ENCODE results near the gene COPG1.

DNA sequence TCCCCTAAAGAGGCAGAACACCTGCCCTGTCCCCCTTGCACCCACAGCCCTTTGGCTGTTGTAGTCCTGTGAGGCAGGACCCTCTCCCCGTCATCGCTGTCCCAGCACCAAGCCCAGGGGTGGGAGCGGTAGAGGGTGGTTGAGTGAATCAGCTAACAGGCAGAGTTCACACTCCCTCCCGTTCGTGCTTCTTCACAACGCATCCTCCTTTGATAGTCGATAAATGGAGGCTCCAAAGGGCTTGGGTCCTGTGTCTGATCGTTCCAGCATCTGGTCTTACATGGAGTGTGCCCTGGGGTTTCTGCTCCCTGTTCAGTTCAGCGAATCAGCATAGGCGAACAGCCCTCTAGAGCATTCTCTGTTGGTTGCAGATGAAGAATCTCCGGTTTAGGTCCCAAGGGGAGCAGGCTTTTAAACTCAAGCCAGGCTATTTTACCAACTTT is 28.4 kb downstream of the COPG1 start:
- no peak for TF ChIP-seq SNAI2 (CRISPR knock-in tag; IDR thresholded peaks at IDR 0.05)
- TF ChIP-seq, protein P1, sequence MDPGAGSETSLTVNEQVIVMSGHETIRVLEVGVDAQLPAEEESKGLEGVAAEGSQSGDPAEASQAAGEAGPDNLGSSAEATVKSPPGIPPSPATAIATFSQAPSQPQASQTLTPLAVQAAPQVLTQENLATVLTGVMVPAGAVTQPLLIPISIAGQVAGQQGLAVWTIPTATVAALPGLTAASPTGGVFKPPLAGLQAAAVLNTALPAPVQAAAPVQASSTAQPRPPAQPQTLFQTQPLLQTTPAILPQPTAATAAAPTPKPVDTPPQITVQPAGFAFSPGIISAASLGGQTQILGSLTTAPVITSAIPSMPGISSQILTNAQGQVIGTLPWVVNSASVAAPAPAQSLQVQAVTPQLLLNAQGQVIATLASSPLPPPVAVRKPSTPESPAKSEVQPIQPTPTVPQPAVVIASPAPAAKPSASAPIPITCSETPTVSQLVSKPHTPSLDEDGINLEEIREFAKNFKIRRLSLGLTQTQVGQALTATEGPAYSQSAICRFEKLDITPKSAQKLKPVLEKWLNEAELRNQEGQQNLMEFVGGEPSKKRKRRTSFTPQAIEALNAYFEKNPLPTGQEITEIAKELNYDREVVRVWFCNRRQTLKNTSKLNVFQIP (CRISPR knock-in tag; IDR thresholded peaks at IDR 0.05; ENCODE audit: borderline replicate concordance, low read depth) = no peak
- no peak for TF ChIP-seq CREB5 (CRISPR knock-in tag; IDR thresholded peaks at IDR 0.05; ENCODE audit: low read depth)
- TF ChIP-seq PPARA (CRISPR knock-in tag; IDR thresholded peaks at IDR 0.05; ENCODE audit: borderline replicate concordance) = no peak
- no peak for TF ChIP-seq ZNF565 (CRISPR knock-in tag; conservative IDR thresholded peaks at IDR 0.05; ENCODE audit: low read depth)
- TF ChIP-seq, protein P2, sequence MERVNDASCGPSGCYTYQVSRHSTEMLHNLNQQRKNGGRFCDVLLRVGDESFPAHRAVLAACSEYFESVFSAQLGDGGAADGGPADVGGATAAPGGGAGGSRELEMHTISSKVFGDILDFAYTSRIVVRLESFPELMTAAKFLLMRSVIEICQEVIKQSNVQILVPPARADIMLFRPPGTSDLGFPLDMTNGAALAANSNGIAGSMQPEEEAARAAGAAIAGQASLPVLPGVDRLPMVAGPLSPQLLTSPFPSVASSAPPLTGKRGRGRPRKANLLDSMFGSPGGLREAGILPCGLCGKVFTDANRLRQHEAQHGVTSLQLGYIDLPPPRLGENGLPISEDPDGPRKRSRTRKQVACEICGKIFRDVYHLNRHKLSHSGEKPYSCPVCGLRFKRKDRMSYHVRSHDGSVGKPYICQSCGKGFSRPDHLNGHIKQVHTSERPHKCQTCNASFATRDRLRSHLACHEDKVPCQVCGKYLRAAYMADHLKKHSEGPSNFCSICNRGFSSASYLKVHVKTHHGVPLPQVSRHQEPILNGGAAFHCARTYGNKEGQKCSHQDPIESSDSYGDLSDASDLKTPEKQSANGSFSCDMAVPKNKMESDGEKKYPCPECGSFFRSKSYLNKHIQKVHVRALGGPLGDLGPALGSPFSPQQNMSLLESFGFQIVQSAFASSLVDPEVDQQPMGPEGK (CRISPR knock-in tag; IDR thresholded peaks at IDR 0.05; ENCODE audit: borderline replicate concordance) = no peak

Measured in SK-N-SH treated with all-trans-retinoic acid at 6 μM for 48 hours (cell line).